CD4-positive, alpha-beta T cell (primary cell): ENCODE results near the gene CCR7. TPM values are rescaled to one million over a fixed set of nuclear protein-coding genes. Genes with fewer than 3 reads are reported as not detected.
A peak's percentile ranks its signal among the peaks of the same experiment; 100 is the strongest.

ENCODE experiments used
- ATAC-seq: fragments of 200-7000 bp; cut with Tn5 transposase; one replicate; pipeline ENCODE4 v1.10.0; 2022; ENCODE audit warnings: mild to moderate bottlenecking; ENCODE audit not compliant: poor library complexity
- CTCF ChIA-PET: fragments of 350-600 bp; sonication (Branson Sonifier 250); formaldehyde crosslinking; loops from one replicate; lab custom pipeline; 2021; ENCODE audit warnings: antibody characterized with exemption, inconsistent platforms; lab: Charles Lee
- POLR2A ChIA-PET: fragments of 350-600 bp; sonication (Branson Sonifier 250); formaldehyde crosslinking; loops from one replicate; lab custom pipeline; 2021; ENCODE audit warnings: antibody characterized with exemption, inconsistent platforms; lab: Charles Lee
- DNase-seq, 14 experiments: peaks; one replicate each; pipeline ENCODE4 v3.0.0-alpha.2; 2013 to 2020; ENCODE audit warnings: mixed read lengths in 2 of 14
- H3K27ac ChIP-seq, 2 donors: one replicate each; pipeline versions ENCODE4 v1.5.1 to v1.7.0; 2013; ENCODE audit warnings: low read length in 2 of 2, low read depth in 1 of 2, mild to moderate bottlenecking in 1 of 2
- H3K27me3 ChIP-seq, 2 experiments: 1 replicate in 1 of 2; 2 replicates in 1 of 2; pipeline versions ENCODE4 v1.6.1 to v1.7.0; 2013; ENCODE audit warnings: low read length in 2 of 2, control low read depth in 1 of 2, mild to moderate bottlenecking in 1 of 2, moderate library complexity in 1 of 2; ENCODE audit not compliant: insufficient read depth in 2 of 2, control insufficient read depth in 1 of 2
- H3K36me3 ChIP-seq: one replicate; pipeline ENCODE4 v1.6.1; 2013; ENCODE audit warnings: low read length, control low read depth; ENCODE audit not compliant: insufficient read depth
- H3K4me1 ChIP-seq: one replicate; pipeline ENCODE4 v1.6.1; 2013; ENCODE audit warnings: low read length, control low read depth; ENCODE audit not compliant: insufficient read depth
- H3K4me3 ChIP-seq: one replicate; pipeline ENCODE4 v1.5.1; 2013; ENCODE audit warnings: mild to moderate bottlenecking, low read length, moderate library complexity
- H3K9me3 ChIP-seq, 2 experiments: 1 replicate in 1 of 2; 2 replicates in 1 of 2; pipeline versions ENCODE4 v1.6.1 to v1.7.0; 2013; ENCODE audit warnings: low read length in 2 of 2, mild to moderate bottlenecking in 2 of 2, control low read depth in 1 of 2, moderate library complexity in 1 of 2; ENCODE audit not compliant: control insufficient read depth in 1 of 2, insufficient read depth in 1 of 2
- H3K27ac Mint-ChIP-seq: one replicate; pipeline ENCODE4 v1.8.0; 2020; ENCODE audit warnings: mixed read lengths
- H3K27me3 Mint-ChIP-seq: one replicate; pipeline ENCODE4 v1.8.0; 2021; ENCODE audit warnings: mixed read lengths
- H3K36me3 Mint-ChIP-seq: one replicate; pipeline ENCODE4 v1.8.0; 2021; ENCODE audit warnings: low read depth, mixed read lengths
- H3K4me1 Mint-ChIP-seq: one replicate; pipeline ENCODE4 v1.8.0; 2021; ENCODE audit warnings: low read depth, mixed read lengths
- H3K4me3 Mint-ChIP-seq: one replicate; pipeline ENCODE4 v1.8.0; 2020; ENCODE audit warnings: mild to moderate bottlenecking, mixed read lengths
- H3K9me3 Mint-ChIP-seq: one replicate; pipeline ENCODE4 v1.8.0; 2020; ENCODE audit warnings: mixed read lengths
- CTCF ChIP-seq: fragments of 200-600 bp; IDR thresholded peaks from one replicate; pipeline ENCODE4 v1.8.0; 2022; ENCODE audit warnings: antibody characterized with exemption, mild to moderate bottlenecking
- intact Hi-C, 2 experiments: fragments of 100-400 bp; cut with DNase I in 1 of 2; cut with micrococcal nuclease in 1 of 2; formaldehyde crosslinking; loops; one replicate each; pipeline versions ENCODE4 v1.15.1 to v1.9.0; 2023 to 2025; cut with DNase I, micrococcal nuclease
- total RNA-seq, 174 experiments: library from RNA in 2 of 174; stranded (reverse) in 2 of 174; gene quantifications; one replicate each; pipeline ENCODE4 v1.2.3 and lab custom pipeline; 2021 to 2026

CCR7 gene
- total RNA-seq, 2 experiments from 2014 or later = 170 to 180 TPM

- TF ChIP-seq CTCF = no peak
- H3K27me3 ChIP-seq = no peaks in the 10 kb centered on the region
- no peaks in the 10 kb centered on the region for H3K27me3 Mint-ChIP-seq
- ATAC-seq (peak; percentile 71), DNase-seq (peak in 12 of 14 experiments; percentile 57 to 93 (median 74))
- H3K4me1 Mint-ChIP-seq = peaks cover 81% of the 10 kb centered on the region
- peak overlapping the region; percentile 68 for H3K4me3 Mint-ChIP-seq
- intact Hi-C loops = loop anchor here (1.0 to 10.0 kb wide), 3 partner anchors 19 to 1124 kb away; no protein-coding TSS in a partner anchor
- H3K27ac Mint-ChIP-seq = peak overlapping the region; percentile 94
- H3K36me3 ChIP-seq = no peaks in the 10 kb centered on the region
- peak overlapping the region; percentile 27 for H3K4me3 ChIP-seq
- peaks cover 4% of the 10 kb centered on the region for H3K36me3 Mint-ChIP-seq
- peak overlapping the region; percentile 56 to 79 for H3K27ac ChIP-seq
- H3K4me1 ChIP-seq = peaks cover 96% of the 10 kb centered on the region
- ChIA-PET POLR2A (interaction anchor here (0.8 to 18.9 kb wide), 14 partner anchors 8 to 179 kb away, joined by 3 to 668 read pairs (median 8); partner anchors contain the start of genes CCR7, SMARCE1 and TOP2A), CTCF (interaction anchor here (0.6 to 11.6 kb wide), 6 partner anchors 9 to 125 kb away, joined by 3 to 147 read pairs (median 8); partner anchors contain the start of gene CCR7)
- no peaks in the 10 kb centered on the region for H3K9me3 ChIP-seq
- no peaks in the 10 kb centered on the region for H3K9me3 Mint-ChIP-seq
Measured at GRCh38 chr17:40541060-40541872, 24.0 kb downstream of the CCR7 start.

- POLR2A ChIA-PET = interaction anchor here (1.0 to 18.9 kb wide), 14 partner anchors 8 to 214 kb away, joined by 3 to 668 read pairs (median 8); partner anchors contain the start of genes CCR7, SMARCE1 and TOP2A
- no peak for TF ChIP-seq CTCF
- H3K9me3 ChIP-seq = no peaks in the 10 kb centered on the region
- no peaks in the 10 kb centered on the region for H3K9me3 Mint-ChIP-seq
- H3K4me3 ChIP-seq = peak overlapping the region; percentile 27
- DNase-seq (peak in 7 of 14 experiments; percentile 44 to 80 (median 70)), ATAC-seq (peak; percentile 42)
- no peaks in the 10 kb centered on the region for H3K27me3 ChIP-seq
- peak overlapping the region; percentile 94 for H3K27ac Mint-ChIP-seq
- intact Hi-C loops = loop anchor here (2.0 to 10.0 kb wide), 2 partner anchors 72 to 1124 kb away; no protein-coding TSS in a partner anchor
- H3K36me3 Mint-ChIP-seq = peaks cover 4% of the 10 kb centered on the region
- peaks cover 81% of the 10 kb centered on the region for H3K4me1 Mint-ChIP-seq
- peaks cover 90% of the 10 kb centered on the region for H3K4me1 ChIP-seq
- no peaks in the 10 kb centered on the region for H3K27me3 Mint-ChIP-seq
- peak overlapping the region; percentile 36 to 79 for H3K27ac ChIP-seq
- H3K4me3 Mint-ChIP-seq = peak overlapping the region; percentile 68
- CTCF ChIA-PET = interaction anchor here (0.6 to 11.6 kb wide), 6 partner anchors 8 to 213 kb away, joined by 3 to 147 read pairs (median 8); partner anchors contain the start of gene CCR7
- H3K36me3 ChIP-seq = no peaks in the 10 kb centered on the region
Measured at GRCh38 chr17:40540448-40540847, 24.8 kb downstream of the CCR7 start.

- H3K27ac ChIP-seq = peak overlapping the region; percentile 36 to 79
- no peak for ATAC-seq
- no peaks in the 10 kb centered on the region for H3K9me3 ChIP-seq
- H3K36me3 Mint-ChIP-seq = peaks cover 4% of the 10 kb centered on the region
- H3K4me1 ChIP-seq = peaks cover 84% of the 10 kb centered on the region
- no peaks in the 10 kb centered on the region for H3K9me3 Mint-ChIP-seq
- H3K4me3 Mint-ChIP-seq = peak overlapping the region; percentile 68
- peaks cover 81% of the 10 kb centered on the region for H3K4me1 Mint-ChIP-seq
- intact Hi-C loops = loop anchor here (2.0 to 10.0 kb wide), 3 partner anchors 73 to 1125 kb away; no protein-coding TSS in a partner anchor
- POLR2A ChIA-PET = interaction anchor here (0.6 to 18.9 kb wide), 12 partner anchors 7 to 214 kb away, joined by 3 to 668 read pairs (median 11); partner anchors contain the start of genes CCR7, SMARCE1 and TOP2A
- H3K27ac Mint-ChIP-seq = peak overlapping the region; percentile 94
- CTCF ChIA-PET = interaction anchor here (0.6 to 11.6 kb wide), 4 partner anchors 22 to 213 kb away, joined by 3 to 147 read pairs (median 10); partner anchors contain the start of gene CCR7
- no peaks in the 10 kb centered on the region for H3K36me3 ChIP-seq
- no peaks in the 10 kb centered on the region for H3K27me3 Mint-ChIP-seq
- H3K27me3 ChIP-seq = no peaks in the 10 kb centered on the region
- TF ChIP-seq CTCF = no peak
- no peak overlapping the region for H3K4me3 ChIP-seq
- DNase-seq = peak in 1 of 14 experiments; percentile 21
Measured at GRCh38 chr17:40539711-40540411, 25.4 kb downstream of the CCR7 start.
